ENCODE results near the gene FAM209A. TPM values are rescaled to one million over a fixed set of nuclear protein-coding genes. Genes with fewer than 3 reads are reported as not detected.

FAM209A gene
- total RNA-seq, 1 donor from 2014 or later: not detected

- peaks cover 3% of the 10 kb centered on the region for H3K27me3 Mint-ChIP-seq (ENCODE audit: unreplicated experiment)
- DNase-seq: no peak
- no peaks in the 10 kb centered on the region for H3K36me3 Mint-ChIP-seq (ENCODE audit: unreplicated experiment)
- H3K9me3 Mint-ChIP-seq (ENCODE audit: unreplicated experiment): peaks cover 2% of the 10 kb centered on the region
- TF ChIP-seq CTCF (IDR thresholded peaks at IDR 0.05; ENCODE audit: partially characterized antibody, unreplicated experiment): no peak
- H3K4me1 Mint-ChIP-seq (ENCODE audit: low read depth, unreplicated experiment): peaks cover 6% of the 10 kb centered on the region
- no peak overlapping the region for H3K4me3 Mint-ChIP-seq (ENCODE audit: unreplicated experiment)
- no peak overlapping the region for H3K27ac Mint-ChIP-seq (ENCODE audit: unreplicated experiment)
Measured at GRCh38 chr20:56574531-56575142, 50.1 kb downstream of the FAM209A start.

- no peak for TF ChIP-seq CTCF (IDR thresholded peaks at IDR 0.05; ENCODE audit: partially characterized antibody, unreplicated experiment)
- no peak overlapping the region for H3K4me3 Mint-ChIP-seq (ENCODE audit: unreplicated experiment)
- peaks cover 3% of the 10 kb centered on the region for H3K27me3 Mint-ChIP-seq (ENCODE audit: unreplicated experiment)
- no peak for DNase-seq
- peaks cover 7% of the 10 kb centered on the region for H3K4me1 Mint-ChIP-seq (ENCODE audit: low read depth, unreplicated experiment)
- H3K27ac Mint-ChIP-seq (ENCODE audit: unreplicated experiment): no peak overlapping the region
- H3K36me3 Mint-ChIP-seq (ENCODE audit: unreplicated experiment): no peaks in the 10 kb centered on the region
- no peaks in the 10 kb centered on the region for H3K9me3 Mint-ChIP-seq (ENCODE audit: unreplicated experiment)
Measured at GRCh38 chr20:56575157-56575556, 50.6 kb downstream of the FAM209A start.

Other genes starting within 250 kb of the FAM209A start
- 86.1 TPM for gene FAM210B, start 165.8 kb upstream of the FAM209A start, total RNA-seq (ENCODE audit: unreplicated experiment)
- 12.4 TPM for gene AURKA, start 132.5 kb upstream of the FAM209A start, total RNA-seq (ENCODE audit: unreplicated experiment)
- 25.6 TPM for gene CSTF1, start 132.1 kb upstream of the FAM209A start, total RNA-seq (ENCODE audit: unreplicated experiment)
- gene CASS4, start 112.5 kb upstream of the FAM209A start, total RNA-seq (ENCODE audit: unreplicated experiment): not detected
- 66.3 TPM for gene RTF2, start 56.1 kb upstream of the FAM209A start, total RNA-seq (ENCODE audit: unreplicated experiment)
- not detected for gene FAM209B, start 8.5 kb downstream of the FAM209A start, total RNA-seq (ENCODE audit: unreplicated experiment)
- gene TFAP2C, start 104.6 kb downstream of the FAM209A start, total RNA-seq (ENCODE audit: unreplicated experiment): 35.3 TPM